GM19328 (cell line): ENCODE measurements around the gene OPRL1.
"Not testable (repeated sequence)": the region's sequence is repeated elsewhere in the genome, so short reads cannot be mapped to it uniquely, and the experiment has no call there.

ENCODE experiments used
- ATAC-seq: cut with Tn5 transposase; IDR thresholded peaks from one replicate; pipeline ENCODE4 v1.9.1; 2021; ENCODE audit warnings: mild to moderate bottlenecking, moderate library complexity; ENCODE audit not compliant: unreplicated experiment

Gene OPRL1

DNA sequence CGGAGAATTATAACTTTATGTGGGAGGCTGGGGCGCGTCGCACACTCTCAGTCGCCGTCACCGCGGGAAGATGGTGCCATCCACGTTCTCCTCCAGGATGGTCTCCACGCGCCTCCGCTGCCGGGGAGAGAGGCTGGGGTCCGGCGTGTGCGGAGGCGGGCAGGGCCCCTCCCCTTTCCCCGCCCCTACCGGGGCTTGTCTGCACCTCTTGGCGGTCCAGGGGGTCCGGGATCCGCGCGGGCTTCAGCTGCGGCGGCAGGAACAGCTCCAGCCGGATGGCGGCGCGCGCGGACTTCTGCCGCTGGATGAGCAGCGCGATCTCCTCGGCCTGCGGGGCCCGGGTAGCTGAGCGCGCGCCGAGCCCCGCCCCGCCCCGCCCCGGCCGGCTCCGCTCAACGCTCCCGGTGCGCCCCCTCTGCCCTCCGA, 3.5 kb downstream of the OPRL1 start:
- ATAC-seq: no peak

GRCh38 chr20:64083804-64084684, 4.2 kb downstream of the OPRL1 start, which contains the start of gene LKAAEAR1:
Gene LKAAEAR1, minus strand, starts transcription at chr20:64084398. Its CDS starts 179 bp downstream, at chr20:64084219.
- ATAC-seq: no peak

- no peak for ATAC-seq
Observed at GRCh38 chr20:64084685-64085152, 4.8 kb downstream of the OPRL1 start.

DNA sequence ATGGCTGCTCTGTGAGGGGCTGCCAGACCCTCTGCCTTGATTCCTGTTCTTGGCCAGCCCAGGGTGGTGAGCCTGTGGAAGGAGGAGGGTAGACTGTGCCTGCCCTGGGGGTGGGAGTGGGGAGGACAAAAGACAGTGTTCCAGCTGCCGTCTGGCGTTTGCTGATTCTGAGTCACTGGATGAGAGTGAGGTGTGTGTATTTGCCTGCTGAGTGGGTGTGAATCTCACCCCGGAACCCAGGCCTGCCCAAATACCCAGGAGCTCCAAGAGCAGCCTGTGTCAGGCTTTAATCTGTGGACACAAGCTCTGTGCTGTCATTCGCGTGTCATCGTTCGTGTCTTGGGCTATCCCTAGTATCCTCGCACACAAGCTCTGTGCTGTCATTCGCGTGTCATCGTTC, 6.9 kb downstream of the OPRL1 start:
- ATAC-seq: no peak

DNA sequence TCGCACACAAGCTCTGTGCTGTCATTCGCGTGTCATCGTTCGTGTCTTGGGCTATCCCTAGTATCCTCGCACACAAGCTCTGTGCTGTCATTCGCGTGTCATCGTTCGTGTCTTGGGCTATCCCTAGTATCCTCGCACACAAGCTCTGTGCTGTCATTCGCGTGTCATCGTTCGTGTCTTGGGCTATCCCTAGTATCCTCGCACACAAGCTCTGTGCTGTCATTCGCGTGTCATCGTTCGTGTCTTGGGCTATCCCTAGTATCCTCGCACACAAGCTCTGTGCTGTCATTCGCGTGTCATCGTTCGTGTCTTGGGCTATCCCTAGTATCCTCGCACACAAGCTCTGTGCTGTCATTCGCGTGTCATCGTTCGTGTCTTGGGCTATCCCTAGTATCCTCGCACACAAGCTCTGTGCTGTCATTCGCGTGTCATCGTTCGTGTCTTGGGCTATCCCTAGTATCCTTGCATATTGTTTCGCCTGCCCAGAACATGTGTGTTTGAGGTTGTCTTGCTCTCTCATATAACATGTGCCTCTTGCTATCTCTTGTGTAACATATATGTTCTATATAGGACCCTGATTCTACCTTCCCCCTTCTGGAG, 7.4 kb downstream of the OPRL1 start:
- ATAC-seq: not testable (repeated sequence)

GRCh38 chr20:64088586-64088985, 8.7 kb downstream of the OPRL1 start:
- ATAC-seq: not testable (repeated sequence)

DNA sequence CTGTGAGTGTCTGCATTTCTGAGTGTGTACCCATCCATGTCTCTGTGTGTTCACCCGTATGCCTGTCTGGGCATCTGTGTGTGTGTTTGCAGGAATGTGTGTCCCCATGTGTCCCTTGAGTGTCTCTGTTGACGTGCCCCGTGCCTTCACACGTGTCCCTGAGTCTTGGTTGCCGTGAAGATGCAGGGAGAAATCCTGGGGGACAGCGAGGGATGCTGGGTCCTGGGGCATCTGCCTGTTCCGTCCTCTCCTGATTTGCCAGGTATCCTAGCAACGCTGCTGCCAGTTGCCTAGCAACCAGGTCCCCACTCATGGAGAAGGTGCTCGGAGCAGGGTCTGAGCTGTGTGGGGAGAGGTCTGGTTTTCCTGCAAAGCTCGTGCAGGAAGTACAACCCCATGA, 10.3 kb downstream of the OPRL1 start:
- no peak for ATAC-seq

DNA sequence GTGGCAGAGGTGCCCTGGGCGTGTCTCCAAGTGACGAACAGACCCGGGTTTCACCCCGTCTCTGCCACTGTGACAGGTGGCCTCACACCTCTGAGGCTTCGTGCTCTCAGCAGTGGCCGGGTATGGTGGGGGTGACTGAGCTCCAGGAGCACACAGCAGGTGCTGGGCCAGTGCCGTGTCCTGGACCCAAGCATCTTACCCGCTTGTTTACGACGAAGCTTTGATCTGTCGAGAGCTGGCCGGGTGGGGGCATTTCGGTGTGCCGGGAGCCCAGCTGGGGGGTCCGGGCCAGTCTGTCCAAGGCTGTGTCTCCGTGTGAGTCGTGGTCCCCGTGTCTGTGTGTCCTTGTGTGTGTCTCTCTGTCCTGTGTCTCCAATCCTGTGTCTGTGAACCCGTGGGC, 11.5 kb downstream of the OPRL1 start:
- ATAC-seq: no peak

GRCh38 chr20:64091770-64092169, 11.9 kb downstream of the OPRL1 start:
- ATAC-seq: no peak

DNA sequence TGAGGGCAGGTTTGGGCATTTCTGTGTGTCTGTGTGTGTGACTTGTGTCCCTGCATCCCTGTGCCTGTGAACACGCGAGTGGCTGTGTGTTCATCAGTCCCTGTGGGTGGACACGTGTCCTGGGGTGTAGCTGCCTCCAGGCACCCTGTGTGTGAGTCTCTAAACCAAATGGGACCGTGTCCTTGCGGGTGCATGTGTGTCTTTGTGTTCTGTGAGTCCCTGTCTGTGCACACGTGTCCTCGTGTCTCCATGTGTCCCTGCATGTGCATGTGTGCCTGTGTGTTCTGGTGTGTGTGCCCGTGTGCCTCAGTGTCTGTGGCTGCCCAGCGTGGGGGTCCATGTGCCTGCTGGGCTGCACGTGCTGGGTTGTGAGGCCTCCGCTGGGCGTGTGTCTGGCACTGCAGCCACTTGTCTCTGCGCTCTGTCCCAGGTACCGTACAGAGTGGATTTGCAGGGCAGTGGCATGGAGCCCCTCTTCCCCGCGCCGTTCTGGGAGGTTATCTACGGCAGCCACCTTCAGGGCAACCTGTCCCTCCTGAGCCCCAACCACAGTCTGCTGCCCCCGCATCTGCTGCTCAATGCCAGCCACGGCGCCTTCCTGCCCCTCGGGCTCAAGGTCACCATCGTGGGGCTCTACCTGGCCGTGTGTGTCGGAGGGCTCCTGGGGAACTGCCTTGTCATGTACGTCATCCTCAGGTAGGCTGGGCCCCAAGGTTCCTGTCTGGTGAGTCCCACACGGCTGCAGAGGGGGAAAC, 12.6 kb downstream of the OPRL1 start:
- ATAC-seq: no peak

GRCh38 chr20:64093013-64093503, 13.2 kb downstream of the OPRL1 start:
- no peak for ATAC-seq

DNA sequence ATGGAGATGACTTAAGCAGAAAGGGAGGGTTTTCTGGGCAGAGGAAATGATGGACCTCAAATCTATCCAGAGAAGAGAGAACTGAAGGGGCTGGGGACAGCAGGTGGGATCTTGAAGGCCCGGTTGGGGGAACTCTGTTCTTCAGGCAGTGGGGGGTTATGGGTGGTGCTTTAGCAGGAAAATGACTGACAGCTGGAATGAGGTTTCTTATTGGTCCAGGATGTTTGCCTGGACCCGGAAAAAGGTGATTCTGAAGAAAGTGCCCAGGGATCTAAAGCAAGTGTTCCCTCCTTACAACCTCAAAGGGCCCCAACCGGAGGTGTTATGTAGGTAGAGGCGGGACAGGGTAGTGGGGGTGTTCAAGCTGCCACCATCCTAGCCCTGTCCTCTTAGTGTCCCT, 15.6 kb downstream of the OPRL1 start:
- ATAC-seq: no peak

DNA sequence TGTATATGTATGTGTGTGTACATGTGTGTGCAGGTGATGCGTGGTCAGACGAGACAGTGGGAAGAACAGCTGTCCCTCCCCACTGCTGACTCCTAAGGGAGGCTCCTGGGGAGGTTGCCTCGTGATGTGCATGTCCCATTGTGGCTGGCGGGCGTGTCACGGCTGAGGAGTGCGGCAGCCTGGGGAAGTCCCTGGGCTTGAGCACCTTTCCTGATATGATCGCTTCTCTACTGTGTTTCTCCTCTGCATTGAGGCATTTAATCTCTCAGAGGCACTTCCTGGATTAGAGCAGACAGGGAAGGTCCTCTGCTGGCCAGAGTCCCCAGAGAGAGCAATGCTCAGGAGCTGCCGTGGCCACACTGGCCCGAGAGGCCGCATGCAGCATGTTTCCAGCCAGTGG, 16.0 kb downstream of the OPRL1 start:
- ATAC-seq: no peak

DNA sequence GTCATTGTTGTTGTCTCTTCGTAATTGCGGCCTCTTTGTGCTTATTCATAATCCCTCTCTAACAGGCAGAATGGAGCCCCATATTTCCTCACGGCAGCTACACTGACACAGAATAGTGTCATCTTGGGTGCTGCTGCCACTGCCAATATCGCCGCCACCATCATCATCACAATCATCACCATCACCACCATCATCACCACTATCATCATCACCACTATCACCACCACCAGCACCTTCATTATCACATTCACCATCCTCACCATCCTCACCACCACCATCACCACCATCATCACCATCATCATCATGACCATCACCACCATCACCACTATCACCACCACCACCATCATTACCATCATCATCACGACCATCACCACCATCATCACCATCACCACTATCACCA, 16.7 kb downstream of the OPRL1 start:
- ATAC-seq: no peak

DNA sequence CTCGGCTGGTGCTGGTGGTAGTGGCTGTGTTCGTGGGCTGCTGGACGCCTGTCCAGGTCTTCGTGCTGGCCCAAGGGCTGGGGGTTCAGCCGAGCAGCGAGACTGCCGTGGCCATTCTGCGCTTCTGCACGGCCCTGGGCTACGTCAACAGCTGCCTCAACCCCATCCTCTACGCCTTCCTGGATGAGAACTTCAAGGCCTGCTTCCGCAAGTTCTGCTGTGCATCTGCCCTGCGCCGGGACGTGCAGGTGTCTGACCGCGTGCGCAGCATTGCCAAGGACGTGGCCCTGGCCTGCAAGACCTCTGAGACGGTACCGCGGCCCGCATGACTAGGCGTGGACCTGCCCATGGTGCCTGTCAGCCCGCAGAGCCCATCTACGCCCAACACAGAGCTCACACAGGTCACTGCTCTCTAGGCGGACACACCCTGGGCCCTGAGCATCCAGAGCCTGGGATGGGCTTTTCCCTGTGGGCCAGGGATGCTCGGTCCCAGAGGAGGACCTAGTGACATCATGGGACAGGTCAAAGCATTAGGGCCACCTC, 18.7 kb downstream of the OPRL1 start:
- ATAC-seq: no peak

DNA sequence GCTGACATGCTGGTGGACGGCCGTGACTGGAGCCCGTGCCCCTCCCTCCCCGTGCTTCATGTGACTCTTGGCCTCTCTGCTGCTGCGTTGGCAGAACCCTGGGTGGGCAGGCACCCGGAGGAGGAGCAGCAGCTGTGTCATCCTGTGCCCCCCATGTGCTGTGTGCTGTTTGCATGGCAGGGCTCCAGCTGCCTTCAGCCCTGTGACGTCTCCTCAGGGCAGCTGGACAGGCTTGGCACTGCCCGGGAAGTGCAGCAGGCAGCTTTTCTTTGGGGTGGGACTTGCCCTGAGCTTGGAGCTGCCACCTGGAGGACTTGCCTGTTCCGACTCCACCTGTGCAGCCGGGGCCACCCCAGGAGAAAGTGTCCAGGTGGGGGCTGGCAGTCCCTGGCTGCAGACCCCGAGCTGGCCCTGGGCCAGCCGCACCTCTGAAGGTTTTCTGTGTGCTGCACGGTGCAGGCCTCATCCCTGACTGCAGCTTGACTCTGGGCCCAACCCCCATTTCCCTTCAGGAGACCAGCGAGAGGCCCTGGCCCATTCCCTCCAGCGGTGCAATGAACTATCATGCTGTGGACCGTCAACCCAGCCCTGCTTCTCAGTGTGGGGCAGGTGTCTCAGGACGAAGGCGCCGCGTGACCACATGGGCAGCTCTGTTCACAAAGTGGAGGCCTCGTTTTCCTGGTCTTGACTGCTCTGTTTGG, 19.4 kb downstream of the OPRL1 start:
- no peak for ATAC-seq

DNA sequence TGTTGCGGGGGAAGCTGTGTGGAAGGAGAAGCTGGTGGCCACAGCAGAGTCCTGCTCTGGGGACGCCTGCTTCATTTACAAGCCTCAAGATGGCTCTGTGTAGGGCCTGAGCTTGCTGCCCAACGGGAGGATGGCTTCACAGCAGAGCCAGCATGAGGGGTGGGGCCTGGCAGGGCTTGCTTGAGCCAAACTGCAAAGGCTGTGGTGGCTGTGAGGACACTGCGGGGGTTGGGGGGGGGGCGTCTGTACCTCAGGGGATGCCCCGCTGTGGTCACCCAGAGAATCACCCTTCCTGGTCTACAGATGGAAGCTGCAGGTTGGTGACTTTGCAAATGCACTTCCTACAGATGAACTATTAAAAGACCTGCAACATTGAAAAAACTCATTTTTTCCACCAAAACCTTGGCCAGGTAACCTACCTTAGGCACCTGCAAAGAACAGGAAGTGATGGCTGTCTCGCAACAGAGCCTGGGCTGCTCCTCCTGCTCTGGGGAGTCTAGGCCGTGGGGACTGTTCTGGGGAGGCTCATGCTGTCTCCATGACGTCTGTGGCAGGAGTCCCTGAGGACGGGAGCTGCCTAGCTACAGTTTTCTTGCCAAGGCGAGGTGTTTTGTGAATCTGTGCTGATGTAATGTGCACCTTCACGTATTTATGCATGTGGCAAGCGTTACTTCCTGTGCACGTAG, 20.1 kb downstream of the OPRL1 start:
- no peak for ATAC-seq

GRCh38 chr20:64100566-64100888, 20.6 kb downstream of the OPRL1 start:
- no peak for ATAC-seq

- ATAC-seq: no peak
Observed at GRCh38 chr20:64100946-64101688, 21.2 kb downstream of the OPRL1 start.
